HepG2 (cell line): Measurements from ENCODE around the gene ALK. TPM values are rescaled to one million over a fixed set of nuclear protein-coding genes. Genes with fewer than 3 reads are reported as not detected.

ENCODE experiments used
- ATAC-seq: fragments of 200-7000 bp; cut with Tn5 transposase; 3 replicates; pipeline ENCODE4 v1.9.1; 2020; ENCODE audit warnings: mild to moderate bottlenecking, moderate library complexity
- BruUV-seq: library from RNA; stranded (reverse); fragments of 400-500 nt; replicated peaks from 2 replicates; lab custom pipeline; 2021; lab: Mats Ljungman, UMichigan
- CTCF ChIA-PET: fragments of 300-600 bp; formaldehyde crosslinking; extraction: SDS; loops from one replicate; lab custom pipeline; 2021; ENCODE audit warnings: low total read pairs, inconsistent platforms, low intra/inter-chr PET ratio; lab: Yijun Ruan, JAX
- POLR2A ChIA-PET: fragments of 350-600 bp; sonication (Branson Sonifier 250); formaldehyde crosslinking; loops from one replicate; lab custom pipeline; 2020; ENCODE audit warnings: antibody characterized with exemption, inconsistent platforms; lab: Yijun Ruan, JAX
- DNase-seq: peaks from one replicate; pipeline ENCODE4 v3.0.0-alpha.2; 2015; ENCODE audit warnings: low spot score
- FAIRE-seq: peaks from 3 replicates; lab custom pipeline; 2011; peaks lifted over from hg19 to GRCh38; lab: Jason Lieb, UNC
- H2AFZ ChIP-seq: one replicate; pipeline ENCODE4 v1.6.1; 2011; ENCODE audit warnings: low read length, inconsistent platforms
- H3K27ac ChIP-seq: fragments of 300-600 bp; 3 replicates; pipeline ENCODE4 v1.8.0; 2011; ENCODE audit warnings: mixed run types, mild to moderate bottlenecking, mixed read lengths, low read length, inconsistent platforms; ENCODE audit not compliant: insufficient read depth; ENCODE audit errors: extremely low read length
- H3K27me3 ChIP-seq, 2 experiments: fragments of 200-600 bp in 1 of 2; 2 replicates in 1 of 2; 3 replicates in 1 of 2; pipeline versions ENCODE4 v1.6.0 to v1.8.0; 2011; ENCODE audit warnings: low read length in 2 of 2, mild to moderate bottlenecking in 2 of 2, moderate library complexity in 2 of 2, inconsistent platforms in 1 of 2; ENCODE audit not compliant: insufficient read depth in 2 of 2, control insufficient read depth in 1 of 2
- H3K36me3 ChIP-seq, 2 experiments: fragments of 200-600 bp in 1 of 2; replicated peaks in 1 of 2; 2 replicates in 1 of 2; 3 replicates in 1 of 2; pipeline versions ENCODE4 v1.5.1 to v1.8.0; 2011; ENCODE audit warnings: low read length in 2 of 2, inconsistent platforms in 1 of 2; ENCODE audit not compliant: insufficient read depth in 2 of 2, control insufficient read depth in 1 of 2
- H3K4me1 ChIP-seq: 2 replicates; pipeline ENCODE4 v1.5.1; 2012; ENCODE audit warnings: low read length, inconsistent platforms; ENCODE audit not compliant: insufficient read depth
- H3K4me2 ChIP-seq: 2 replicates; pipeline ENCODE4 v1.6.0; 2011; ENCODE audit warnings: low read depth, low read length, inconsistent platforms
- H3K4me3 ChIP-seq, 3 experiments: fragments of 200-600 bp in 1 of 3; sonication (generic), shearing (Covaris generic) in 1 of 3; replicated peaks in 1 of 3; 2 replicates each; pipeline ENCODE4 v1.5.1; 2011 to 2016; ENCODE audit warnings: low read length in 3 of 3, inconsistent platforms in 2 of 3, low read depth in 2 of 3, mild to moderate bottlenecking in 2 of 3, control low read depth in 1 of 3, mixed read lengths in 1 of 3; ENCODE audit not compliant: insufficient read depth in 1 of 3
- H3K79me2 ChIP-seq: one replicate; pipeline ENCODE4 v1.6.1; 2011; ENCODE audit warnings: low read length, inconsistent platforms; ENCODE audit not compliant: insufficient read depth
- H3K9ac ChIP-seq: 2 replicates; pipeline ENCODE4 v1.6.0; 2011; ENCODE audit warnings: mild to moderate bottlenecking, low read depth, low read length, inconsistent platforms; ENCODE audit not compliant: insufficient read depth
- H3K9me3 ChIP-seq: 2 replicates; pipeline ENCODE4 v1.5.1; 2012; ENCODE audit warnings: mild to moderate bottlenecking, low read length
- H4K20me1 ChIP-seq: 2 replicates; pipeline ENCODE4 v1.6.0; 2011; ENCODE audit warnings: inconsistent platforms, mild to moderate bottlenecking, low read length, moderate library complexity; ENCODE audit not compliant: insufficient read depth
- CBFB ChIP-seq: sonication (generic); formaldehyde crosslinking; IDR thresholded peaks from 2 replicates; pipeline ENCODE4 v1.4.0; 2020; ENCODE audit warnings: missing genetic modification reagents
- CHCHD3 ChIP-seq: sonication (generic); formaldehyde crosslinking; IDR thresholded peaks from 2 replicates; pipeline ENCODE4 v1.8.0; 2022; ENCODE audit warnings: mild to moderate bottlenecking, missing genetic modification reagents, moderate library complexity
- GZF1 ChIP-seq: sonication (generic); formaldehyde crosslinking; IDR thresholded peaks from 2 replicates; pipeline ENCODE4 v1.5.1; 2020; ENCODE audit warnings: mild to moderate bottlenecking, missing genetic modification reagents
- NFATC3 ChIP-seq: sonication (generic); formaldehyde crosslinking; IDR thresholded peaks from 2 replicates; pipeline ENCODE4 v1.5.1; 2020; ENCODE audit warnings: mild to moderate bottlenecking, missing genetic modification reagents
- SOX6 ChIP-seq, 2 experiments: fragments of 450-650 bp in 1 of 2; sonication (generic) in 1 of 2; formaldehyde crosslinking in 1 of 2; IDR thresholded peaks; 2 replicates each; pipeline versions ENCODE4 v1.4.0 to v1.6.1; 2017 to 2020; ENCODE audit warnings: antibody characterized with exemption in 1 of 2, mild to moderate bottlenecking in 1 of 2, missing genetic modification reagents in 1 of 2
- TBX2 ChIP-seq: sonication (generic); formaldehyde crosslinking; IDR thresholded peaks from 2 replicates; pipeline ENCODE4 v1.5.0; 2020; ENCODE audit warnings: missing genetic modification reagents, mild to moderate bottlenecking, borderline replicate concordance
- TERF1 ChIP-seq: sonication (generic); formaldehyde crosslinking; IDR thresholded peaks from 2 replicates; pipeline ENCODE4 v1.8.0; 2022; ENCODE audit warnings: mild to moderate bottlenecking, missing genetic modification reagents, moderate library complexity
- TRIM24 ChIP-seq: sonication (generic); formaldehyde crosslinking; IDR thresholded peaks from 2 replicates; pipeline ENCODE4 v1.8.0; 2022; ENCODE audit warnings: mild to moderate bottlenecking, missing genetic modification reagents
- ZBTB26 ChIP-seq: IDR thresholded peaks from 2 replicates; pipeline ENCODE4 v1.6.1; 2016; ENCODE audit warnings: missing compliant biosample characterization, missing genetic modification reagents, borderline replicate concordance
- ZNF484 ChIP-seq: sonication (generic); formaldehyde crosslinking; IDR thresholded peaks from 2 replicates; pipeline ENCODE4 v1.5.1; 2020; ENCODE audit warnings: mild to moderate bottlenecking, low read depth, missing genetic modification reagents, borderline replicate concordance
- ZNF687 ChIP-seq: sonication (generic); formaldehyde crosslinking; IDR thresholded peaks from 2 replicates; pipeline ENCODE4 v1.5.1; 2020; ENCODE audit warnings: mild to moderate bottlenecking, missing genetic modification reagents, moderate library complexity
- ZUFSP ChIP-seq: sonication (generic); formaldehyde crosslinking; IDR thresholded peaks from 2 replicates; pipeline ENCODE4 v1.9.0; 2021; ENCODE audit warnings: missing genetic modification reagents, mild to moderate bottlenecking, borderline replicate concordance
- WGBS: methylation state at CpG from one replicate; pipeline ENCODE4 v1.1.6; 2017; ENCODE audit warnings: low lambda C conversion rate; 5-methylcytosine and 5-hydroxymethylcytosine counted together
- in situ Hi-C: cut with HindIII; loops from 2 replicates; pipeline ENCODE4 v1.10.0; 2017; ENCODE audit warnings: low pct_unique_long_range_greater_than_20kb; ENCODE audit not compliant: extremely low pct_ligation_motif_present
- intact Hi-C: fragments of 100-400 bp; cut with micrococcal nuclease; formaldehyde crosslinking; loops from one replicate; pipeline ENCODE4 v1.10.0; 2022; ENCODE audit not compliant: unreplicated experiment
- polyA plus RNA-seq, 8 experiments: library from polyadenylated mRNA; depleted of rRNA in 3 of 8; stranded (reverse) in 7 of 8; unstranded in 1 of 8; fragments of >200 nt; fragmentation: Illumina TruSeq in 4 of 8; extraction: Trizol in 4 of 8; gene quantifications; 2 replicates each; pipeline versions ENCODE4 v1.2.1 to v1.2.3, GENCODE V29; 2011 to 2016; ENCODE audit warnings: low read depth in 4 of 8, missing spikeins in 1 of 8, mixed read lengths in 1 of 8; ENCODE audit not compliant: insufficient read depth in 1 of 8
- total RNA-seq, 5 experiments: library from RNA; depleted of rRNA; stranded (reverse); fragments of >200 nt; fragmentation: Illumina TruSeq; extraction: Trizol; gene quantifications; 2 replicates each; pipeline ENCODE4 v1.2.3, GENCODE V29; 2016; ENCODE audit warnings: low read depth in 1 of 5

ALK gene
- total and polyA plus RNA-seq, 2 of the 13 experiments (the other 11 are each of a cell fraction or from before 2014, with no cell fraction given): not detected

GRCh38 chr2:29527947-29528346, 393.4 kb downstream of the ALK start (continued):
- TF ChIP-seq ZNF687 (CRISPR knock-in tag) (no peak), TBX2 (CRISPR knock-in tag) (no peak), CHCHD3 (CRISPR knock-in tag) (no peak)

- in situ Hi-C loops: no loop called here
- WGBS: 42% methylated on average over 6 of the region's 7 CpGs
- TF ChIP-seq ZNF484 (CRISPR knock-in tag): no peak
- TF ChIP-seq ZBTB26 (CRISPR knock-in tag): no peak
- no peak for TF ChIP-seq CBFB (CRISPR knock-in tag)
- no peak for TF ChIP-seq TRIM24 (CRISPR knock-in tag)
- no peak for TF ChIP-seq ZUFSP
- TF ChIP-seq TERF1 (CRISPR knock-in tag): no peak
- TF ChIP-seq GZF1: no peak
- TF ChIP-seq SOX6 (IDR thresholded peaks at IDR 0.05): no peak
- TF ChIP-seq SOX6 (CRISPR knock-in tag; IDR thresholded peaks at IDR 0.05): no peak
- no peak for TF ChIP-seq NFATC3 (CRISPR knock-in tag)
These were observed 394.5 kb downstream of the ALK start for GRCh38 chr2:29526587-29527586.

More at GRCh38 chr2:29526587-29527586, 394.5 kb downstream of the ALK start:
- POLR2A ChIA-PET: no interaction called here
- H4K20me1 ChIP-seq: no peaks in the 10 kb centered on the region
- no peaks in the 10 kb centered on the region for H3K9me3 ChIP-seq
- H3K27me3 ChIP-seq: peaks cover 0 to 3% of the 10 kb centered on the region in 2 experiments; a peak in 1 of 5 replicates
- H3K9ac ChIP-seq: no peak overlapping the region
- H3K36me3 ChIP-seq: no peaks in the 10 kb centered on the region
- intact Hi-C loops: no loop called here
- H2AFZ ChIP-seq: no peak overlapping the region
- H3K4me1 ChIP-seq: no peaks in the 10 kb centered on the region
- CTCF ChIA-PET: no interaction called here
- no peaks in the 10 kb centered on the region for H3K79me2 ChIP-seq
- BruUV-seq: no TSS peak
- ATAC-seq: no peak
- DNase-seq: no peak
- no peak overlapping the region for H3K4me2 ChIP-seq
- no peak for FAIRE-seq
- no peak overlapping the region for H3K4me3 ChIP-seq
- no peak overlapping the region for H3K27ac ChIP-seq
